HEK293T (cell line): ENCODE measurements around the gene COL9A3.

Source experiments
- ARNT ChIP-seq: fragments of 450-650 bp; IDR thresholded peaks from 2 replicates; pipeline ENCODE4 v1.6.1; 2017; ENCODE audit warnings: mild to moderate bottlenecking
- BHLHE40 ChIP-seq: fragments of 450-650 bp; IDR thresholded peaks from 2 replicates; pipeline ENCODE4 v1.6.1; 2016; ENCODE audit warnings: mild to moderate bottlenecking, moderate library complexity, borderline replicate concordance
- ELF4 ChIP-seq: fragments of 450-650 bp; IDR thresholded peaks from 2 replicates; pipeline ENCODE4 v1.6.1; 2017; ENCODE audit warnings: antibody characterized with exemption
- FOXA1 ChIP-seq: fragments of 450-650 bp; IDR thresholded peaks from 2 replicates; pipeline ENCODE4 v1.6.1; 2016; ENCODE audit warnings: mild to moderate bottlenecking
- FOXK2 ChIP-seq: fragments of 450-650 bp; IDR thresholded peaks from 2 replicates; pipeline ENCODE4 v1.6.1; 2016; ENCODE audit warnings: mild to moderate bottlenecking
- FOXM1 ChIP-seq: fragments of 450-650 bp; IDR thresholded peaks from 2 replicates; pipeline ENCODE4 v1.6.1; 2017; ENCODE audit warnings: mild to moderate bottlenecking, borderline replicate concordance
- HDGF ChIP-seq: fragments of 450-650 bp; IDR thresholded peaks from 2 replicates; pipeline ENCODE4 v1.6.1; 2017; ENCODE audit warnings: antibody characterized with exemption, borderline replicate concordance
- L3MBTL2 ChIP-seq: fragments of 450-650 bp; conservative IDR thresholded peaks from 2 replicates; pipeline ENCODE4 v1.6.1; 2016; ENCODE audit warnings: mild to moderate bottlenecking
- LEF1 ChIP-seq: fragments of 450-650 bp; IDR thresholded peaks from 2 replicates; pipeline ENCODE4 v1.6.1; 2017; ENCODE audit warnings: mild to moderate bottlenecking, borderline replicate concordance
- NFRKB ChIP-seq: fragments of 450-650 bp; IDR thresholded peaks from 2 replicates; pipeline ENCODE4 v1.6.1; 2016; ENCODE audit warnings: mild to moderate bottlenecking, moderate library complexity
- SP1 ChIP-seq: fragments of 450-650 bp; IDR thresholded peaks from 2 replicates; pipeline ENCODE4 v1.6.1; 2017
- SUZ12 ChIP-seq: fragments of 450-650 bp; IDR thresholded peaks from 2 replicates; pipeline ENCODE4 v1.6.1; 2016; ENCODE audit warnings: mild to moderate bottlenecking
- ZNF384 ChIP-seq: fragments of 450-650 bp; IDR thresholded peaks from 2 replicates; pipeline ENCODE4 v1.6.1; 2016

DNA sequence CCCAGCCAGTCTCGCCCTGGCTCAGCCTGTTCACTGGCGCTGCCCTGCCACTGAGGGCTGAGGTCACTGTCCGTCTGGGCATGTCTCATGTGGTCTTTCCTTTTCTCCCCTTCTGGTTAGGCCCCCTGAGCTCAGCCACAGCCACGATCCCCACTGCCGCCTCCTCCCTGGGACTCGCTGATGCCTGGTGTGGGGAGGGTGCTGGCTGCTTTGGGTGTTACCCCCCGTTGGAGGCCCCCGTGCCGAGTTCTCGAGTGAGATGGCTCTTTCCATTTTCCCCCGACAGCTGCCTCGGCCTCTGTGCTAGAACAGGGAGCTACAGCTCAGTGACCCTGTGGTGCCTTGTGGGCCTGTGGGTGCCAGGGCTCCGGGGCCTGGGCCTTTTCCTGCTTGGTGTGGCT lies 59.7 kb downstream of the COL9A3 start:
- TF ChIP-seq FOXM1 (no peak), ELF4 (no peak), L3MBTL2 (no peak), LEF1 (no peak), FOXK2 (no peak), FOXA1 (no peak), SP1 (no peak), ZNF384 (no peak), ARNT (no peak), NFRKB (no peak), BHLHE40 (no peak), HDGF (no peak), SUZ12 (no peak)
